A673 (cell line): Measurements from ENCODE around the gene THADA. TPM values are rescaled to one million over a fixed set of nuclear protein-coding genes. Genes with fewer than 3 reads are reported as not detected.

ENCODE experiments used
- BruUV-seq: library from RNA; stranded (reverse); fragments of 400-500 nt; replicated peaks from 2 replicates; lab custom pipeline; 2021; lab: Mats Ljungman, UMichigan
- CTCF ChIA-PET: fragments of 300-600 bp; sonication (Branson Sonifier 250); formaldehyde crosslinking; loops from one replicate; lab custom pipeline; 2022; ENCODE audit warnings: antibody characterized with exemption; lab: Charles Lee
- POLR2A ChIA-PET: fragments of 300-600 bp; sonication (Branson Sonifier 250); formaldehyde crosslinking; loops from one replicate; lab custom pipeline; 2022; ENCODE audit warnings: antibody characterized with exemption; ENCODE audit not compliant: low non-redundant PET; lab: Charles Lee
- DNase-seq: peaks from one replicate; pipeline ENCODE4 v3.0.0-alpha.2; 2015; ENCODE audit warnings: low spot score
- H3K27ac ChIP-seq: fragments of 200-600 bp; sonication (generic); 2 replicates; pipeline ENCODE4 v1.5.1; 2016; ENCODE audit warnings: mixed run types, low read depth, mild to moderate bottlenecking, mixed read lengths, antibody characterized with exemption, low read length; ENCODE audit not compliant: poor library complexity, severe bottlenecking
- H3K27me3 ChIP-seq: fragments of 200-600 bp; sonication (generic); replicated peaks from 2 replicates; pipeline ENCODE4 v1.6.1; 2017; ENCODE audit warnings: mixed run types, low read depth, mild to moderate bottlenecking, mixed read lengths, antibody characterized with exemption, low read length; ENCODE audit not compliant: insufficient read depth, poor library complexity
- H3K36me3 ChIP-seq: fragments of 200-600 bp; sonication (generic); 2 replicates; pipeline ENCODE4 v1.6.1; 2016; ENCODE audit warnings: mixed run types, mild to moderate bottlenecking, mixed read lengths, antibody characterized with exemption, low read length; ENCODE audit not compliant: insufficient read depth, poor library complexity, severe bottlenecking
- H3K4me1 ChIP-seq: fragments of 200-600 bp; sonication (generic); 2 replicates; pipeline ENCODE4 v1.6.1; 2017; ENCODE audit warnings: mixed run types, mild to moderate bottlenecking, mixed read lengths, antibody characterized with exemption, low read length; ENCODE audit not compliant: insufficient read depth, poor library complexity, severe bottlenecking
- H3K4me3 ChIP-seq: fragments of 200-600 bp; sonication (generic); 2 replicates; pipeline ENCODE4 v1.5.1; 2016; ENCODE audit warnings: low read depth, mixed run types, mild to moderate bottlenecking, mixed read lengths, low read length; ENCODE audit not compliant: poor library complexity, severe bottlenecking
- H3K9me3 ChIP-seq: fragments of 200-600 bp; sonication (generic); 2 replicates; pipeline ENCODE4 v1.6.1; 2016; ENCODE audit warnings: mixed run types, low read depth, mild to moderate bottlenecking, mixed read lengths, antibody characterized with exemption, low read length; ENCODE audit not compliant: poor library complexity, severe bottlenecking
- CTCF ChIP-seq: fragments of 300-800, 200-600 bp; sonication (generic); conservative IDR thresholded peaks from 2 replicates; pipeline ENCODE4 v1.5.1; 2017; ENCODE audit warnings: low read depth, mild to moderate bottlenecking, antibody characterized with exemption, low read length, moderate library complexity, mixed read lengths
- EZH2 ChIP-seq: fragments of 200-600 bp; sonication (generic); IDR thresholded peaks from 2 replicates; pipeline ENCODE4 v1.6.1; 2017; ENCODE audit warnings: borderline replicate concordance, low read depth, mild to moderate bottlenecking, mixed read lengths, antibody characterized with exemption, low read length; ENCODE audit not compliant: poor library complexity, severe bottlenecking
- intact Hi-C: fragments of 100-400 bp; cut with micrococcal nuclease; formaldehyde crosslinking; loops from one replicate; pipeline ENCODE4 v1.10.0; 2022; ENCODE audit not compliant: unreplicated experiment
- total RNA-seq: library from RNA; stranded (reverse); gene quantifications from 2 replicates; pipeline ENCODE4 v1.2.3, GENCODE V29; 2021

The THADA gene
- total RNA-seq, 1 experiment from 2014 or later: 39.7 TPM

DNA sequence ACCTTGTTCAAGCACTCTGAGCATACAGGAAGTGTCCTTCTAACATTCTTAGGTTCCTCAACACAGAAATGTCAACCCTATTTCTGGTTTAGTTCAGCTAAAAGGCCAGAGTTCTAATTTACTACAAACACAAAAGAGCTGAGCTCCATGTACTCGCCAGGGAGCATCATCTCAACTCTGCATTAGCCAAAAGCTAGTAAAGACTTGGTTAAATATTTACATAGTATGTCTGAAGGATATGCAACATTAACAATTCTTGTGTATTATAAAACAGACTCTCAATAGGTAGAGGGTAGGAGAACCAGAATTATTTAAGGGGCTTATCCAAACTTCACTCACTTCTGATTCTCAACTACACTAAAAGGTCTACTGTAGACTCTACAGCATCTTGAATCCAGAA is 154.6 kb downstream of the THADA start:
- CTCF ChIA-PET: no interaction called here
- Histone ChIP-seq H3K27me3 (no peaks in the 10 kb centered on the region), H3K36me3 (no peaks in the 10 kb centered on the region), H3K9me3 (no peaks in the 10 kb centered on the region), H3K4me3 (no peak overlapping the region), H3K27ac (no peak overlapping the region), H3K4me1 (peaks cover 6% of the 10 kb centered on the region)
- POLR2A ChIA-PET: no interaction called here
- BruUV-seq: no TSS peak
- intact Hi-C loops: no loop called here
- no peak for TF ChIP-seq EZH2
- no peak for TF ChIP-seq CTCF
- no peak for DNase-seq

GRCh38 chr2:43438858-43439655 is 156.8 kb downstream of the THADA start:
- DNase-seq: peak; percentile 18
- Histone ChIP-seq H3K36me3 (no peaks in the 10 kb centered on the region), H3K9me3 (no peaks in the 10 kb centered on the region), H3K27ac (no peak overlapping the region), H3K27me3 (no peaks in the 10 kb centered on the region), H3K4me3 (no peak overlapping the region), H3K4me1 (peaks cover 6% of the 10 kb centered on the region)
- ChIA-PET CTCF (no interaction called here), POLR2A (no interaction called here)
- TF ChIP-seq CTCF (no peak), EZH2 (no peak)
- intact Hi-C loops: no loop called here
- BruUV-seq: no TSS peak

DNA sequence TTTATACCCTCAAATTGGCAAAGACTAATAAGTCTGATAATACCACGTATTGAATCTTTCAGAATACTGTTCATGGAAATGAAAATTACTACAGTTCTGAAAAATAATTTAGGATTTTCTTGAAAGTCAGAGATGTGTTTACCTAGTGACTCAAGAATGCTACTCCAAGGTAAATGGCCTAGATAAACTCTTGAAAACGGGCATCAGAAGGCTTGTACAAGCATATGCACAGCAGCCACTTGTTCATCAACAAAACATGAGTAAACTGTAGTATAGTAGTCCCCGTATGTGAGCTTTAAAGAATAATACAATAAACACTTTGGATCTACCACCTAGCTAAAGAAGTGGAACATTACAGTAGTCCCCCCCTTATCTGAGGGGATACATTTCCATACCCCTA is 157.5 kb downstream of the THADA start:
- Histone ChIP-seq H3K9me3 (no peaks in the 10 kb centered on the region), H3K4me1 (peaks cover 6% of the 10 kb centered on the region), H3K4me3 (no peak overlapping the region), H3K27me3 (no peaks in the 10 kb centered on the region), H3K36me3 (no peaks in the 10 kb centered on the region), H3K27ac (no peak overlapping the region)
- ChIA-PET CTCF (no interaction called here), POLR2A (no interaction called here)
- no peak for DNase-seq
- BruUV-seq: no TSS peak
- intact Hi-C loops: no loop called here
- no peak for TF ChIP-seq CTCF
- no peak for TF ChIP-seq EZH2
